ENCODE data around the gene ADARB2.

DNA sequence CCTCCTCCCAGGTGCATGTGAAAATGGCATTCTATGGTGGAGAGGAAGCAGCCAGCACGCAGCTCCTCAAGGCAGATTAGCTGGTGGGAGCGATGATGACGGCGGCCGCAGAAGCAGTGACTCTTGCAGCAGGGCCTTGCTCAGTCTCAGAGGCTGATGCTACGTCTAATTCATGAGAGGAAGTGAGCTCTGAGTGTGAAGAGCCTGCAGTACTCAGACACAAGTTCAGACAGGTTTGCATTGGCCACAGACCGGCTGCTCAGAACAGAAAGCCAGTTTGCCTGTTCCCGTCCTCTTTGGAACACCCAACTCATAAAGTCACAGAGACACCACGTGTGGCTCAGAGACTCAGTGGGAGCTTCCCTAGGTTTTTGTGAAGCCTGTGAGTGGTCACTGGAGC is 136.5 kb downstream of the ADARB2 start:
- TF ChIP-seq YY1 (IDR thresholded peaks at IDR 0.05; ENCODE audit: low read depth) (no peak), EP300 (IDR thresholded peaks at IDR 0.05; ENCODE audit: borderline replicate concordance) (no peak), MAX (IDR thresholded peaks at IDR 0.05) (no peak), FOXM1 (IDR thresholded peaks at IDR 0.05; ENCODE audit: borderline replicate concordance, low read depth) (no peak), TAF1 (IDR thresholded peaks at IDR 0.05; ENCODE audit: low read depth) (no peak), REST (IDR thresholded peaks at IDR 0.05; ENCODE audit: low read depth) (no peak), USF1 (IDR thresholded peaks at IDR 0.05) (no peak), RAD21 (IDR thresholded peaks at IDR 0.05; ENCODE audit: low read depth) (no peak)

All from Ishikawa (cell line).